Mucosa of descending colon (tissue), 3 donors: ENCODE data around the gene TXN. TPM values are rescaled to one million over a fixed set of nuclear protein-coding genes. Genes with fewer than 3 reads are reported as not detected.
A peak's percentile ranks its signal among the peaks of the same experiment; 100 is the strongest.

Experiments
- ATAC-seq: fragments of 200-7000 bp; cut with Tn5 transposase; one replicate; pipeline ENCODE4 v1.9.1; 2020; ENCODE audit warnings: mild to moderate bottlenecking, moderate library complexity
- DNase-seq, 3 donors: peaks; one replicate each; pipeline ENCODE4 v3.0.0-alpha.2; 2020
- H3K36me3 ChIP-seq: fragments of 200-600 bp; one replicate; pipeline ENCODE4 v1.8.0; 2021; ENCODE audit warnings: low read depth, mild to moderate bottlenecking
- H3K4me1 ChIP-seq: fragments of 200-600 bp; one replicate; pipeline ENCODE4 v1.8.0; 2021; ENCODE audit warnings: low read depth, mild to moderate bottlenecking
- H3K4me3 ChIP-seq: fragments of 200-600 bp; one replicate; pipeline ENCODE4 v1.8.0; 2021; ENCODE audit warnings: mild to moderate bottlenecking
- H3K9me3 ChIP-seq: fragments of 200-600 bp; one replicate; pipeline ENCODE4 v1.8.0; 2021; ENCODE audit warnings: mild to moderate bottlenecking
- CTCF ChIP-seq: fragments of 200-600 bp; IDR thresholded peaks from one replicate; pipeline ENCODE4 v1.8.0; 2022; ENCODE audit warnings: antibody characterized with exemption, mild to moderate bottlenecking
- intact Hi-C, 2 donors: fragments of 100-400 bp; cut with DNase I in 1 of 2; cut with micrococcal nuclease in 1 of 2; formaldehyde crosslinking; loops; one replicate each; pipeline versions ENCODE4 v1.11.0 to v1.11.1; 2022; cut with DNase I, micrococcal nuclease
- total RNA-seq, 3 donors: library from RNA; stranded (reverse); fragmentation: NEBNext Ultra II Directional in 2 of 3; extraction: Animal tissue kit (Norgen Biotek cat#: 25700) in 2 of 3; gene quantifications; one replicate each; pipeline versions ENCODE4 v1.2.1 to v1.2.4, GENCODE V29; 2021 to 2023
- donor health status: DM: no; HTN: no; CAD: no; lungs with moderate emphysema.
- donor health status: DM: no; HTN: no; CAD: no.
- donor health status: DM: no; HTN: yes; CAD: no.

TXN gene
- total RNA-seq, 3 donors from 2014 or later = 228 to 441 (median 422) TPM

DNA sequence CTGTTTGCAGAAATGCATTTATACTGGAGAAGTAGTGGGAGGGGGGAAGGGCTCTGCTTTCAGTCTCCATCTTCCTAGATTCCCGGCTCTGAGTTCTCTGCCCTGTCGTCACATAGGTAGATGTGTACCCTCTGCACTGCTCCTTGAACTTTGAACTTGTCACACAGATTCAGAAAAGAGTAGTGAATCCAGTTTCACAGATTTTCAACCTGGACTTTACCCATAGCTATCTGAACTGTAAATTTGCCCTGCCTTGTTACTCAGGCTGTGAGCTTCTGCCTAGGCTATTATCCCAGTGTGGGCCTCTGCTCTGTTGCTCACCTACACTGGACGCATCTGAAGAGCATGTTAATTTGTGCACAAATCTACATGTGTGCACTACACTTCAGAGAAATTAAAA, 35.5 kb downstream of the TXN start:
- Histone ChIP-seq H3K36me3 (no peaks in the 10 kb centered on the region), H3K4me1 (peaks cover 19% of the 10 kb centered on the region), H3K9me3 (no peaks in the 10 kb centered on the region), H3K4me3 (no peak overlapping the region)
- DNase-seq (peak in 1 of 3 donors; percentile 67), ATAC-seq (peak; percentile 95)
- no peak for TF ChIP-seq CTCF
- intact Hi-C loops = no loop called here

DNA sequence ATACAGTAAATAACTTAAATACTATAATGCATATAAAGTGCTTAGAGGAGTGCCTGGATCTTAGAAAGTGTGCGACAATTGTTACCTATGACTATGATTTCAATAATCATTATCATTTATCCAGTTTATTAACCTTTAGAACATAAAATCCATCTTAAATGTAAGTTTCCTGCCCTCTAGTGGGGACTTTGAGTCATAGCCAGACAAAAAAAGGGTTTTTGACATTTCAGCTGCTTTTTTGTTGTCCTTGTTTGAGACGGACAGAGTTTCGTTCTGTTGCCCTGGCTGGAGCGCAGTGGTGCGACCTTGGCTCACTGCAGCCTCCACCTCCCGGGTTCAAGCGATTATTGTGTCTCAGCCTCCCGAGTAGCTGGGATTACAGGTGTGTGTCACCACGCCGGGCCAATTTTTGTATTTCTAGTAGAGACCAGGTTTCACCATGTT, 38.6 kb downstream of the TXN start:
- DNase-seq (no peak), ATAC-seq (no peak)
- intact Hi-C loops = no loop called here
- Histone ChIP-seq H3K9me3 (no peaks in the 10 kb centered on the region), H3K4me1 (peaks cover 33% of the 10 kb centered on the region), H3K4me3 (no peak overlapping the region), H3K36me3 (no peaks in the 10 kb centered on the region)
- TF ChIP-seq CTCF = peak; percentile 55

- no peak for TF ChIP-seq CTCF
- intact Hi-C loops = no loop called here
- H3K9me3 ChIP-seq = no peaks in the 10 kb centered on the region
- DNase-seq (no peak), ATAC-seq (peak; percentile 47)
- no peaks in the 10 kb centered on the region for H3K36me3 ChIP-seq
- peaks cover 27% of the 10 kb centered on the region for H3K4me1 ChIP-seq
- no peak overlapping the region for H3K4me3 ChIP-seq
Observed at GRCh38 chr9:110214586-110215355, 41.5 kb downstream of the TXN start.

GRCh38 chr9:110214090-110214489, 42.2 kb downstream of the TXN start:
- intact Hi-C loops = no loop called here
- H3K9me3 ChIP-seq = no peaks in the 10 kb centered on the region
- no peaks in the 10 kb centered on the region for H3K36me3 ChIP-seq
- ATAC-seq (peak; percentile 80), DNase-seq (no peak)
- TF ChIP-seq CTCF = no peak
- H3K4me3 ChIP-seq = no peak overlapping the region
- peaks cover 27% of the 10 kb centered on the region for H3K4me1 ChIP-seq

DNA sequence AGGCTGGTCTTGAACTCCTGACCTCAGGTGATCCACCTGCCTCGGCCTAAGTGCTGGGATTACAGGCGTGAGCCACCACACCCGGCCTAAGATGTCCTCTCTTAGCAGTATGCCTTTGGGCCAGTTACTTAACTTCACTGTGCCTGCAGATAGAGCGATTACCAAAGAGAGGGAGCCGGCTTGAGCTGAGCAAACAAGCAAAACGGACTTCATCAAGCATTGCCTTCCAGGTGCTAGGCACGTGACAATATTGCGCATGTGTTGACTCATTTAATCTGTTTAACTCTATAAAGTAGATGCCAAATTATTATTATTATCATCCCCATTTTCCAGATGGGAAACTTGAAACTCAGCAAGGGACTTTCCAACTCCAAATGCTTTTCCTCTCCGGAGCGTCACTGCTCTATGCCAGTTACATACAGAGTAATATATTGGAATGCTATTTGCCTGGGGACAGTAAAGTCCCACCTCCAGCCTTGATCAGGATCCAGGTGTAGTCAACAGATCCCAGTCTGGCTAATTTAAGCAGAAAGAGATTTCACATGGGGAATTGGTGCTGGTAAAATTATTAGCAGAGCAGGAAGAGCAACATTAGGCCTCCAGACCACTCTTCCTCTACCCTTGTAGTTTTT, 42.8 kb downstream of the TXN start:
- Histone ChIP-seq H3K9me3 (no peaks in the 10 kb centered on the region), H3K36me3 (no peaks in the 10 kb centered on the region), H3K4me3 (no peak overlapping the region), H3K4me1 (peaks cover 30% of the 10 kb centered on the region)
- DNase-seq = no peak
- TF ChIP-seq CTCF = no peak
- intact Hi-C loops = no loop called here
- peak; percentile 71 for ATAC-seq
